ENCODE results near the gene LRCH2.

DNA sequence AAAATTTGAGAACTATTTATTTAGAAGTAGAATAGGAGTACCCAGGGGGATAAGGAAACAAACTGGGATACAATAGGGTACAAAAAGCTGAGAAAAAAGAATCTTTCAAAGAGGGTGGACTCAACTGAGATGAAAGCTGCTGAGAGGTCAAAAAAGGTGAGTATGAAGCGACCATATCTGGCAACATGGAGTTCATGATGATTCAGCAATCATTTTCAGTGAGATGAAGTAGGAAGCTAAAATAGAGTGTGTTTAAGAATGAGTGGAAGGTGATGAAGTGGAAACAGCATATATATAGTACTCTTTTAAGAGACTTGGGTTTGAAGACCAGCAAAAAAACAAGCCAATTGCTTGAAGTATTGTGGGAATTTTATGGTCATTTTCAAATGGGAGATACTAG is 144.5 kb downstream of the LRCH2 start:
- TF ChIP-seq POLR2G (IDR thresholded peaks at IDR 0.05; ENCODE audit: low read depth, low read length): no peak
- no peak for TF ChIP-seq NFIC (IDR thresholded peaks at IDR 0.05; ENCODE audit: low read length)
- no peak for TF ChIP-seq SMC3 (IDR thresholded peaks at IDR 0.05; ENCODE audit: low read length)
- no peak for TF ChIP-seq SP4 (CRISPR knock-in tag; IDR thresholded peaks at IDR 0.05)
- no peak for TF ChIP-seq EZH2 (conservative IDR thresholded peaks at IDR 0.05; ENCODE audit: low read depth, low read length)
- TF ChIP-seq TAF1 (CRISPR knock-in tag; IDR thresholded peaks at IDR 0.05): no peak
- TF ChIP-seq ZBTB7A (CRISPR knock-in tag; IDR thresholded peaks at IDR 0.05): no peak
- TF ChIP-seq, protein P1, sequence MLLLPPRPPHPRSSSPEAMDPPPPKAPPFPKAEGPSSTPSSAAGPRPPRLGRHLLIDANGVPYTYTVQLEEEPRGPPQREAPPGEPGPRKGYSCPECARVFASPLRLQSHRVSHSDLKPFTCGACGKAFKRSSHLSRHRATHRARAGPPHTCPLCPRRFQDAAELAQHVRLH (CRISPR knock-in tag; IDR thresholded peaks at IDR 0.05; ENCODE audit: borderline replicate concordance, low read depth): no peak
- TF ChIP-seq ARHGAP35 (CRISPR knock-in tag; IDR thresholded peaks at IDR 0.05; ENCODE audit: borderline replicate concordance): no peak
- TF ChIP-seq MAFF (IDR thresholded peaks at IDR 0.05; ENCODE audit: low read depth, low read length): no peak
- TF ChIP-seq ZNF468 (CRISPR knock-in tag; IDR thresholded peaks at IDR 0.05): no peak

Data from HepG2 (cell line).